ENCODE data around the gene STOM. TPM values are rescaled to one million over a fixed set of nuclear protein-coding genes. Genes with fewer than 3 reads are reported as not detected.
A peak's percentile ranks its signal among the peaks of the same experiment; 100 is the strongest.

Gene STOM
- total RNA-seq, 1 experiment from 2014 or later: 7.6 TPM

DNA sequence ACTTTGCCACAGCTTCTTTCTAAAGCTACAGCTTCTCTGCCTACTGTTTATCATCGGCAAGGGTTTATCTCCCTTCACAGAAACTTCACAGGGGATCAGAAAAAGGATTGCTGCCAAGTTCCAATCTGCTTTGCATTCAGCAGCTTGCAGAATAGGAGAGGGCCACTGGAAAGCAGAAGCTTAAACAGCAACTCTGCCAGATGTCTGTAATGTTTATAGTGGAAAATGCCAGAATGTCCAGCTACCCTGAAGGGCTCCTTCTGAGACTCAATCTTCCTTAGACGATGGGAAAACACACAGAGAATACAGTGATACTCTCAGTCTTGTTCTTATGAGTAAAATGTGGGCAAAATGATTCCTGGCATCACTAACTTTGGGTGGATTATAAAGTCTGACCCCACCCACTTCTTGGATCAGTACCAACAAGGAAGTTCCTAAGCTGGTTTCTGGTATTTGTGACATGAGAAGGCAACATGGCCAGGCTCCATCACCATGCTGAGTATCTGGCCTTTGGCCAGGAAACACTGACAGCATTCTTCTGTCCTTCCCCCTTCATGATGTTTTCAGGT is 19.0 kb downstream of the STOM start:
- H3K36me3 ChIP-seq (ENCODE audit: low read depth): no peaks in the 10 kb centered on the region
- POLR2A ChIA-PET (ENCODE audit: unreplicated experiment): interaction anchor here (0.6 to 0.7 kb wide), 4 partner anchors 21 to 1458 kb away, joined by 3 to 4 read pairs (median 3); no protein-coding TSS in a partner anchor

DNA sequence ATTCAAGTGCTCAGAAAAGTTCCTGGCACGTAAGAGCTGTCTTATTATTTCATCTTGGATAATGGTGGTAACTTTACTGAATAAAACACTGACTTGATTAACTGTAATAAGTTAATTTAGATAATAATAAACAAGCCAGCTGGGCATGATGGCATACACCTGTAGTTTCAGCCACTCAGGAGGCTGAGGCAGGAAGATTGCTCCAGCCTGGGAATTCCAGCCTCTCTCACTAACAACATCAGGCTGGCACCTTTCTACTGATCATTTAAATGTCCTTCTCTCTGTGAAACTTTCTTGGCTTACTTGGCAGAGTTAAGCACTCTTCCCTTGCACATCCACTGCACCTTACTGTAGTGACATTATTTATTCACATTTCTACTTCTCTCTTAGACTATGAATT is 20.0 kb downstream of the STOM start:
- DNase-seq: no peak
- intact Hi-C loops (cut with micrococcal nuclease; ENCODE audit: unreplicated experiment): no loop called here
- Histone ChIP-seq H3K4me1 (replicated peaks; ENCODE audit: insufficient read depth) (peaks cover 14% of the 10 kb centered on the region), H3K79me2 (ENCODE audit: low read depth) (no peaks in the 10 kb centered on the region), H3K4me3 (no peak overlapping the region), H3K9me2 (ENCODE audit: insufficient read depth) (no peaks in the 10 kb centered on the region), H3K36me3 (ENCODE audit: low read depth) (no peaks in the 10 kb centered on the region), H3K4me2 (no peak overlapping the region), H3K27ac (no peak overlapping the region), H2AFZ (no peak overlapping the region), H3F3A (ENCODE audit: insufficient read depth, low read depth) (peaks cover 17% of the 10 kb centered on the region), H4K20me1 (ENCODE audit: insufficient read depth) (no peaks in the 10 kb centered on the region), H3K9me3 (ENCODE audit: insufficient read depth, low read depth) (no peaks in the 10 kb centered on the region), H3K27me3 (ENCODE audit: insufficient read depth, low read depth) (no peaks in the 10 kb centered on the region)
- CTCF ChIA-PET: interaction anchor here (0.5 kb wide), 1 partner anchor 29 kb away, joined by 12 read pairs; no protein-coding TSS in a partner anchor
- TF ChIP-seq CTCF (conservative IDR thresholded peaks at IDR 0.05) (no peak), EZH2 (IDR thresholded peaks at IDR 0.05; ENCODE audit: low read depth) (no peak)
- POLR2A ChIA-PET (ENCODE audit: unreplicated experiment): no interaction called here
- BruUV-seq (replicated peaks): no TSS peak

More for the DNA sequence above, 19.0 kb downstream of the STOM start:
- H3K4me3 ChIP-seq: no peak overlapping the region
- H3K4me1 ChIP-seq (replicated peaks; ENCODE audit: insufficient read depth): peaks cover 15% of the 10 kb centered on the region
- peak overlapping the region; percentile 10; the same call in 1 of the 2 replicates for H3K4me2 ChIP-seq
- intact Hi-C loops (cut with micrococcal nuclease; ENCODE audit: unreplicated experiment): loop anchor here (1.0 kb wide), 1 partner anchor 117 kb away; no protein-coding TSS in a partner anchor
- CTCF ChIA-PET: interaction anchor here (0.6 to 1.5 kb wide), 4 partner anchors 32 to 1012 kb away, joined by 3 to 7 read pairs (median 3); no protein-coding TSS in a partner anchor
- no peaks in the 10 kb centered on the region for H3K27me3 ChIP-seq (ENCODE audit: insufficient read depth, low read depth)
- no TSS peak for BruUV-seq (replicated peaks)
- TF ChIP-seq EZH2 (IDR thresholded peaks at IDR 0.05; ENCODE audit: low read depth) (no peak), CTCF (conservative IDR thresholded peaks at IDR 0.05) (no peak)
- H4K20me1 ChIP-seq (ENCODE audit: insufficient read depth): no peaks in the 10 kb centered on the region
- no peak overlapping the region for H2AFZ ChIP-seq
- H3K9me2 ChIP-seq (ENCODE audit: insufficient read depth): no peaks in the 10 kb centered on the region
- peaks cover 24% of the 10 kb centered on the region for H3F3A ChIP-seq (ENCODE audit: insufficient read depth, low read depth)
- peak; percentile 72 to 77 for DNase-seq
- no peaks in the 10 kb centered on the region for H3K79me2 ChIP-seq (ENCODE audit: low read depth)
- H3K27ac ChIP-seq: peak overlapping the region; percentile 35; the same call in 1 of the 2 replicates
- H3K9me3 ChIP-seq (ENCODE audit: insufficient read depth, low read depth): no peaks in the 10 kb centered on the region

DNA sequence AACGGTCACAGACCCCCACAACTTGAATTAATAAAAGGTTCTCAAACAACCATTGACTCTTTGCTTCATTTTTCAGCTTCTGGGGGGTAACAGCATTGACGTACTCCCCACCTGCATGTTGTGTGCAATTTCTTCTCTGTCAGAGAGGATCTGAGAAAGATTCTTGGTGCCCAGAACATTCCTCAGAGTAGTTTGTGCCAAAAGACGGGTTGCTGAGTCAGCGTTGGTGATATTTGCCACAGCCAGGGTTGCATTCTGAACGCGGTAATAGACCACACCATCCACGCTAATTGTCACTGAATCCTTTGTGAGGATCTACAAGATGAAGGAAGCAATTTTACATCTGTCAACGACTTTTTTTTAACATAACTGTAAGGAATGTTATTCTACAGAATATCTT is 21.0 kb downstream of the STOM start:
- Histone ChIP-seq H3K27me3 (ENCODE audit: insufficient read depth, low read depth) (no peaks in the 10 kb centered on the region), H3K4me2 (no peak overlapping the region), H3K27ac (no peak overlapping the region), H3K79me2 (ENCODE audit: low read depth) (no peaks in the 10 kb centered on the region), H3K9me2 (ENCODE audit: insufficient read depth) (no peaks in the 10 kb centered on the region), H3K36me3 (ENCODE audit: low read depth) (no peaks in the 10 kb centered on the region), H2AFZ (no peak overlapping the region), H3F3A (ENCODE audit: insufficient read depth, low read depth) (peaks cover 17% of the 10 kb centered on the region), H3K4me1 (replicated peaks; ENCODE audit: insufficient read depth) (peaks cover 21% of the 10 kb centered on the region), H3K9me3 (ENCODE audit: insufficient read depth, low read depth) (no peaks in the 10 kb centered on the region), H3K4me3 (no peak overlapping the region), H4K20me1 (ENCODE audit: insufficient read depth) (no peaks in the 10 kb centered on the region)
- BruUV-seq (replicated peaks): no TSS peak
- ChIA-PET POLR2A (ENCODE audit: unreplicated experiment) (no interaction called here), CTCF (interaction anchor here (1.3 kb wide), 1 partner anchor 29 kb away, joined by 3 read pairs; no protein-coding TSS in a partner anchor)
- DNase-seq: no peak
- intact Hi-C loops (cut with micrococcal nuclease; ENCODE audit: unreplicated experiment): no loop called here
- TF ChIP-seq CTCF (conservative IDR thresholded peaks at IDR 0.05): no peak
- no peak for TF ChIP-seq EZH2 (IDR thresholded peaks at IDR 0.05; ENCODE audit: low read depth)
